GM18511 (cell line): ENCODE measurements around the gene BCL7C.
"Not testable (repeated sequence)": the region's sequence is repeated elsewhere in the genome, so short reads cannot be mapped to it uniquely, and the experiment has no call there.

Experiments used
- ATAC-seq: cut with Tn5 transposase; IDR thresholded peaks from one replicate; pipeline ENCODE4 v1.9.1; 2021; ENCODE audit warnings: mild to moderate bottlenecking, moderate library complexity; ENCODE audit not compliant: unreplicated experiment

BCL7C gene

GRCh38 chr16:30896261-30896888 is 2.5 kb upstream of the BCL7C start, which contains the start of gene CTF1:
Gene CTF1 (plus strand): TSS chr16:30896614. CDS start chr16:30896644, 30 bp downstream.
- ATAC-seq = no peak

DNA sequence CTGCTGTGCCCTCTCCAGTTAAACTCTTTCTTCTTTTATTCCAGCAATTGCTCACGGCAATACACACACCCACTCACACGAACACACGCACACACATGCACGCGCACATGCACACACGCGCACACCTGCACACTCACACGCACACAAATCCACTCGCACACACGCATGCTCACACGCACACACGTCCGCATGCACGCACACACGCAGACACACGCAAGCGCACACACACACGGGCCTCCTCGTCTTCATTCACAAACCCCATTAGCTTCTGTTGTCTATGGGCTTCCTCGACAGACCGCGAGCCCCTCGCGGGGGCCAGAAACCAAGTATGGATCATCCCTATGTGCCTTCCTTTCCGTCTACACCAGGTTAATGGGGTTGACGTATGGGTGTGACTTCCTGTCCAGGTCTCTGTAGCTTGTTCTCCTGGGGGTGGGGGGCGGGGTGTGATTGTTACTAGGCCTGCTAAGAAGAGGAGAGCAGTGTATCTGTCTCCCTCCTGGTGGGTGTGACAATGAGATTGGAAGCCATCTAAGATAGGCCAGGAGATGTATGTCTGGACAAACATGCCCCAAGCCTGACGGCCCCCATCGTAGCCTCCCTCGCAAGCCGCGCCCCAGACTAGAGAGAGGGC is 1.9 kb upstream of the BCL7C start:
- no peak for ATAC-seq

GRCh38 chr16:30894540-30895368 is 877 bp upstream of the BCL7C start:
- no peak for ATAC-seq

DNA sequence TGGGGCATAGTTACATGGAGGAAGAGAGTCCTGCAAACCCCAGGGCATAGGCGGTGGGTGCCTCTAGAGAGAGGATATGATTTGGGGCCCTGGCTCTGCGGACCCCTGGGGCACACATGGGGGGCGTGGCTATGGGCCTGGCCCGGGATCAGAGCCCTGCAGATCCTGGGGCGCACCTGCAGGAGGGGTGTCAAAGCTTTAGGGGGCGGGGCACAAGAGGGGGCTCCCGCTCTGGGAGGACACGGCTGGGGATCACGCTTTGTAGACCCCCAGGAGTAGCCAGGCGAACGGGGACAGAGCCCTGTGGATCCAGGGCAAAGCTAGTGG is 497 bp downstream of the BCL7C start:
- peak; percentile 23 for ATAC-seq

GRCh38 chr16:30892670-30893416 is 1.0 kb downstream of the BCL7C start:
- ATAC-seq = no peak

GRCh38 chr16:30891043-30891823 is 2.6 kb downstream of the BCL7C start:
- not testable (repeated sequence) for ATAC-seq

DNA sequence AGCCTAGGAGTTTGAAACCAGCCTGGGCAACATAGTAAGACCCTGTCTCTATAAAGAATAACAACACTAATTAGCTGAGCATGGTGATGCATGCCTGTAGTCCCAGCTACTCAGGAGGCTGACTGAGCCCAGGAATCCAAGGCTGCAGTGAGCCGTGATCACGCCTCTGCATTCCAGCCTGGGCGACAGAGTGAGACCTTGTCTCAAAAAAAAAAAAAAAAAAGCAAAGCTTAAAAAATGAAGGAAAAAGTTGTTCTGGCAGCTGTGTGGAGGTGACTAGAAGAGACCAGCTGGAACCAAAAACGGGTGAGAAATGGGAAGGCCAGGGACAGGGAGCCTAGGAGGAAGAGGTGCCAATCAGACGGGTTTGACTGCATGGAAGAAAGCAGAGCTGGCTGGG is 4.2 kb downstream of the BCL7C start:
- ATAC-seq = no peak

- ATAC-seq = no peak
Measured at GRCh38 chr16:30888856-30889499, 4.9 kb downstream of the BCL7C start.

DNA sequence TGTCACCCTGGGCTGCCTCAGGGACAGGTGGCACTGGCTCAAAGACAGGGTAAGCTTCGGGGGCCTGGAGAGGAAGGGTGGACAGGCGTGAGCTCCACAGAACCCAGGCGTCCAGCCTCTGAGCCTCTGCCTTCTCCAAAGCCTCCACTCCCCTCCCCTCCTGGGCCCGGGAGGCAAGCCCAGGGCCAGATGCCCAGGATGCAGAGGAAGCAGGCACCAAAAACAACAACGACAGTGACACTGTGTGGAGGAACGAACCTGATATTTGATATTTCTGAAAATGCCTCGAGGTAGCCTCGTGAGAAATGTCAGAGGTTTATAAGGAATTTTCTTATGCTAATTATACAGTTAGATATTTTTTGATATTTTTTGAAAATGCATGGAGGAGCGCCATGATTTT is 6.0 kb downstream of the BCL7C start:
- no peak for ATAC-seq

- no peak for ATAC-seq
Measured at GRCh38 chr16:30886145-30886544, 7.7 kb downstream of the BCL7C start.

- no peak for ATAC-seq
Measured at GRCh38 chr16:30885196-30885595, 8.7 kb downstream of the BCL7C start.

DNA sequence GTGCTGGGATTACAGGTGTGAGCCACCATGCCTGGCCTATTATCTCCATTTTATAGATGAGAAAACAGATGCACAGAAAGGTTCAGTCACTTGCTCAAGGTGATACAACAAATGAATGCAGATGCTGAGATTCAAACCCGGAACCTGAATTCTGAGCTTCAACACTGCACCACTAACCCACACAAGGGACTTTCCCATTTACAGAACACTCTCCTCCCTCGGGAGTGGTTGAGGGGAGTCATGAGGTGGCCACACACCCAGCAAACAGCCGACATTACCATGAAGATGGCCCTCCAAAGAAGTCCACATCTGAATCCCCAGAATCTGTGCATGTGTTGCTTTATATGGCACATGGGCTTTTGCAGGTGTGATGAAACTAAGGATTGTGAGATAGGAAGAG is 9.1 kb downstream of the BCL7C start:
- no peak for ATAC-seq

GRCh38 chr16:30882429-30883310 is 11.2 kb downstream of the BCL7C start:
- ATAC-seq = no peak

- no peak for ATAC-seq
Measured at GRCh38 chr16:30876867-30877266, 17.0 kb downstream of the BCL7C start.

- no peak for ATAC-seq
Measured at GRCh38 chr16:30875871-30876801, 17.7 kb downstream of the BCL7C start.

- peak; percentile 89 for ATAC-seq
Measured at GRCh38 chr16:30874821-30875717, 18.8 kb downstream of the BCL7C start.

DNA sequence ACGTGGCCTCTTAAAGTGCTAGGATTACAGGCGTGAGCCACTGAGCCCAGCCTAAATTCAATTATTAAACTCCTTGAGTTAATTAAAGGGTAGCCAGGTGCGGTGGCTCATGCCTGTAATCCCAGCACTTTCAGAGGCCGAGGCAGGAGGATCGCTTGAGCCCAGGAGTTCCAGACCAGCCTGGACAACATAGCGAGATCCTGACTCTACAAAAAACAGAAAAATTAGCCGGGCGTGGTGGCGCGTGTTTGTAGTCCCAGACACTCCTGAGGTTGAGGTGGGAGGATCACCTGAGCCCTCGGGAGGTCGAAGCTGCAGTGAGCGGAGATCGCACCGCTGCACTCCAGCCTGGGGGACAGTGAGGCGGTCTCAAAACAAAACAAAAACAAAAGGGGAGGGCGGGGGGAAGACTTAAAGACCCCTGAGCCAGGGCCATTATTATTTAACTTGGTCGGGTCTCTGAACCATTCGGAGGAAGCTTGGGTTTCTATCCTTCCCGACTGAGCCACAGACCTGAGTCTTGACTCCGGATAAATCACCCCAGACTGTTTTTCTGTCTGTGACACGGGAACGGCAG is 19.5 kb downstream of the BCL7C start:
- no peak for ATAC-seq
